Gastrocnemius medialis (tissue), 4 donors: ENCODE measurements around the gene DUSP22. TPM values are rescaled to one million over a fixed set of nuclear protein-coding genes. Genes with fewer than 3 reads are reported as not detected.

ENCODE experiments used
- ATAC-seq, 2 donors: fragments of 150-250 bp; one replicate each; pipeline ENCODE4 v1.9.1; 2016
- DNase-seq, 2 donors: peaks; one replicate each; pipeline ENCODE4 v3.0.0-alpha.2; 2019
- H3K27ac ChIP-seq, 4 donors: fragments of 200-600 bp; sonication (generic); 1 replicate in 1 of 4; 2 replicates in 3 of 4; pipeline ENCODE4 v1.5.1; 2016 to 2018; ENCODE audit warnings: mild to moderate bottlenecking in 2 of 4, moderate library complexity in 1 of 4
- H3K27me3 ChIP-seq, 3 donors: fragments of 200-600 bp; sonication (generic) in 2 of 3; 1 replicate in 1 of 3; 2 replicates in 2 of 3; pipeline versions ENCODE4 v1.5.1 to v1.6.0; 2016 to 2019; ENCODE audit warnings: mild to moderate bottlenecking in 1 of 3, moderate library complexity in 1 of 3
- H3K36me3 ChIP-seq, 2 donors: fragments of 200-600 bp; sonication (generic) in 1 of 2; one replicate each; pipeline ENCODE4 v1.5.1; 2017 to 2018
- H3K4me1 ChIP-seq, 2 donors: fragments of 200-600 bp; sonication (generic) in 1 of 2; one replicate each; pipeline ENCODE4 v1.5.1; 2016 to 2017; ENCODE audit warnings: mild to moderate bottlenecking in 2 of 2
- H3K4me3 ChIP-seq, 4 donors: fragments of 200-600 bp; sonication (generic) in 3 of 4; 1 replicate in 1 of 4; 2 replicates in 3 of 4; pipeline ENCODE4 v1.5.1; 2016 to 2019; ENCODE audit warnings: mild to moderate bottlenecking in 2 of 4
- H3K9me3 ChIP-seq, 3 donors: fragments of 200-600 bp; sonication (generic) in 2 of 3; 1 replicate in 1 of 3; 2 replicates in 2 of 3; pipeline ENCODE4 v1.5.1; 2016 to 2019
- CTCF ChIP-seq, 5 experiments: fragments of 450-650 bp in 3 of 5; fragments of 200-600 bp in 2 of 5; sonication (generic) in 2 of 5; IDR thresholded peaks in 4 of 5; conservative IDR thresholded peaks in 1 of 5; 1 replicate in 4 of 5; 2 replicates in 1 of 5; pipeline ENCODE4 v1.5.1; 2016 to 2019; ENCODE audit warnings: antibody characterized with exemption in 5 of 5, mild to moderate bottlenecking in 3 of 5, moderate library complexity in 3 of 5
- POLR2A ChIP-seq, 2 donors: fragments of 450-650 bp; IDR thresholded peaks; one replicate each; pipeline ENCODE4 v1.6.1; 2017; ENCODE audit warnings: antibody characterized with exemption in 2 of 2, mild to moderate bottlenecking in 2 of 2, moderate library complexity in 2 of 2
- in situ Hi-C, 4 donors: fragments of 200-750 bp; cut with MboI; loops; one replicate each; pipeline versions ENCODE4 v1.15.0 to v1.8.0; 2017; ENCODE audit warnings: low sequenced_read_pairs in 4 of 4
- intact Hi-C: fragments of 100-400 bp; cut with DNase I; formaldehyde crosslinking; loops from one replicate; pipeline ENCODE4 v1.15.1; 2023; ENCODE audit warnings: low total_unique reads
- total RNA-seq, 4 donors: library from RNA; depleted of rRNA; stranded (reverse); fragments of >200 nt; gene quantifications; one replicate each; pipeline versions ENCODE4 v1.1.0 to v1.2.3, GENCODE V29; 2016

The DUSP22 gene
- total RNA-seq, 4 donors from 2014 or later, result 53.4 to 70.7 (median 61.3) TPM

GRCh38 chr6:334536-335510 lies 42.5 kb downstream of the DUSP22 start:
- no peaks in the 10 kb centered on the region for H3K27me3 ChIP-seq
- ATAC-seq (no peak), DNase-seq (peak in 1 of 2 donors; percentile 1)
- TF ChIP-seq POLR2A (IDR thresholded peaks at IDR 0.05) (no peak), CTCF (IDR thresholded peaks at IDR 0.05 in 4 of 5, conservative IDR thresholded peaks at IDR 0.05 in 1 of 5) (no peak)
- in situ Hi-C loops, result no loop called here
- no peaks in the 10 kb centered on the region for H3K9me3 ChIP-seq
- H3K4me1 ChIP-seq, result peaks cover 4 to 9% of the 10 kb centered on the region in 2 donors
- no peaks in the 10 kb centered on the region for H3K36me3 ChIP-seq
- intact Hi-C loops, result no loop called here
- no peak overlapping the region for H3K4me3 ChIP-seq
- H3K27ac ChIP-seq, result no peak overlapping the region

- Histone ChIP-seq H3K27ac (no peak overlapping the region), H3K27me3 (no peaks in the 10 kb centered on the region), H3K4me3 (no peak overlapping the region), H3K36me3 (no peaks in the 10 kb centered on the region), H3K4me1 (peaks cover 4 to 9% of the 10 kb centered on the region in 2 donors), H3K9me3 (no peaks in the 10 kb centered on the region)
- in situ Hi-C loops (no loop called here), intact Hi-C loops (no loop called here)
- DNase-seq (no peak), ATAC-seq (no peak)
- TF ChIP-seq CTCF (IDR thresholded peaks at IDR 0.05 in 4 of 5, conservative IDR thresholded peaks at IDR 0.05 in 1 of 5) (no peak), POLR2A (IDR thresholded peaks at IDR 0.05) (no peak)
Observed at GRCh38 chr6:335572-335971, 43.3 kb downstream of the DUSP22 start.

- Histone ChIP-seq H3K27ac (no peak overlapping the region), H3K4me3 (no peak overlapping the region), H3K4me1 (peaks cover 4 to 9% of the 10 kb centered on the region in 2 donors), H3K27me3 (no peaks in the 10 kb centered on the region), H3K9me3 (no peaks in the 10 kb centered on the region), H3K36me3 (no peaks in the 10 kb centered on the region)
- ATAC-seq, result no peak
- in situ Hi-C loops, result no loop called here
- intact Hi-C loops, result no loop called here
- TF ChIP-seq POLR2A (IDR thresholded peaks at IDR 0.05) (no peak), CTCF (IDR thresholded peaks at IDR 0.05 in 4 of 5, conservative IDR thresholded peaks at IDR 0.05 in 1 of 5) (no peak)
- no peak for DNase-seq
Observed at GRCh38 chr6:336159-337114, 44.1 kb downstream of the DUSP22 start.

GRCh38 chr6:337805-338368 lies 45.6 kb downstream of the DUSP22 start:
- Histone ChIP-seq H3K4me1 (peaks cover 14 to 17% of the 10 kb centered on the region in 2 donors), H3K36me3 (no peaks in the 10 kb centered on the region), H3K27me3 (no peaks in the 10 kb centered on the region), H3K9me3 (no peaks in the 10 kb centered on the region), H3K4me3 (no peak overlapping the region), H3K27ac (no peak overlapping the region)
- in situ Hi-C loops, result no loop called here
- TF ChIP-seq POLR2A (IDR thresholded peaks at IDR 0.05), result no peak
- TF ChIP-seq CTCF (IDR thresholded peaks at IDR 0.05 in 4 of 5, conservative IDR thresholded peaks at IDR 0.05 in 1 of 5), result no peak
- ATAC-seq (no peak), DNase-seq (no peak)
- intact Hi-C loops, result no loop called here
